ENCODE measurements around the gene HEXIM1. TPM values are rescaled to one million over a fixed set of nuclear protein-coding genes. Genes with fewer than 3 reads are reported as not detected.

Gene HEXIM1
- total RNA-seq, 4 donors from 2014 or later, result 14.5 to 20.5 (median 16.1) TPM

GRCh38 chr17:45146890-45147580 lies 1.2 kb upstream of the HEXIM1 start:
- no peak for TF ChIP-seq CTCF (IDR thresholded peaks at IDR 0.05; ENCODE audit: low read depth)

- no peak for TF ChIP-seq CTCF (IDR thresholded peaks at IDR 0.05; ENCODE audit: low read depth)
Observed at GRCh38 chr17:45147581-45148182, 593 bp upstream of the HEXIM1 start.

GRCh38 chr17:45149037-45149668 lies 878 bp downstream of the HEXIM1 start:
- TF ChIP-seq CTCF (IDR thresholded peaks at IDR 0.05; ENCODE audit: low read depth), result no peak

- no peak for TF ChIP-seq CTCF (IDR thresholded peaks at IDR 0.05; ENCODE audit: low read depth)
Observed at GRCh38 chr17:45149669-45150664, 1.7 kb downstream of the HEXIM1 start.

GRCh38 chr17:45150911-45151809 lies 2.9 kb downstream of the HEXIM1 start:
- no peak for TF ChIP-seq CTCF (IDR thresholded peaks at IDR 0.05; ENCODE audit: low read depth)

GRCh38 chr17:45155029-45155428 lies 6.8 kb downstream of the HEXIM1 start:
- no peak for TF ChIP-seq CTCF (IDR thresholded peaks at IDR 0.05; ENCODE audit: low read depth)

All from subcutaneous adipose tissue (tissue), 4 donors.